PC-9 (cell line): ENCODE measurements around the gene CETP.

Experiments used
- EZH2 ChIP-seq: fragments of 200-600 bp; sonication (generic); IDR thresholded peaks from 2 replicates; pipeline ENCODE4 v1.8.0; 2017; ENCODE audit warnings: antibody characterized with exemption, low read depth
- TF ChIP-seq, protein P1 (sequence below): fragments of 200-600 bp; sonication (generic); conservative IDR thresholded peaks from 2 replicates; pipeline ENCODE4 v1.6.1; 2017; ENCODE audit warnings: mixed run types, antibody characterized with exemption, mild to moderate bottlenecking, moderate library complexity

GRCh38 chr16:56946767-56947603 is 14.8 kb upstream of the CETP start:
- TF ChIP-seq, protein P1, sequence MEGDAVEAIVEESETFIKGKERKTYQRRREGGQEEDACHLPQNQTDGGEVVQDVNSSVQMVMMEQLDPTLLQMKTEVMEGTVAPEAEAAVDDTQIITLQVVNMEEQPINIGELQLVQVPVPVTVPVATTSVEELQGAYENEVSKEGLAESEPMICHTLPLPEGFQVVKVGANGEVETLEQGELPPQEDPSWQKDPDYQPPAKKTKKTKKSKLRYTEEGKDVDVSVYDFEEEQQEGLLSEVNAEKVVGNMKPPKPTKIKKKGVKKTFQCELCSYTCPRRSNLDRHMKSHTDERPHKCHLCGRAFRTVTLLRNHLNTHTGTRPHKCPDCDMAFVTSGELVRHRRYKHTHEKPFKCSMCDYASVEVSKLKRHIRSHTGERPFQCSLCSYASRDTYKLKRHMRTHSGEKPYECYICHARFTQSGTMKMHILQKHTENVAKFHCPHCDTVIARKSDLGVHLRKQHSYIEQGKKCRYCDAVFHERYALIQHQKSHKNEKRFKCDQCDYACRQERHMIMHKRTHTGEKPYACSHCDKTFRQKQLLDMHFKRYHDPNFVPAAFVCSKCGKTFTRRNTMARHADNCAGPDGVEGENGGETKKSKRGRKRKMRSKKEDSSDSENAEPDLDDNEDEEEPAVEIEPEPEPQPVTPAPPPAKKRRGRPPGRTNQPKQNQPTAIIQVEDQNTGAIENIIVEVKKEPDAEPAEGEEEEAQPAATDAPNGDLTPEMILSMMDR: no peak
- no peak for TF ChIP-seq EZH2
